Neural cell (in vitro differentiated cells): ENCODE data around the gene SOBP. TPM values are rescaled to one million over a fixed set of nuclear protein-coding genes. Genes with fewer than 3 reads are reported as not detected.

ENCODE experiments used
- H2AFZ ChIP-seq: fragments of 200-600, 300-800 bp; sonication (generic), shearing (Covaris generic); 2 replicates; pipeline ENCODE4 v1.6.0; 2014; ENCODE audit warnings: low read depth, mild to moderate bottlenecking, antibody characterized with exemption, low read length, moderate library complexity
- H3F3A ChIP-seq: fragments of 200-600 bp; shearing (Covaris generic); 2 replicates; pipeline ENCODE4 v1.6.1; 2016; ENCODE audit warnings: mild to moderate bottlenecking, moderate library complexity, mixed read lengths, antibody characterized with exemption, low read length; ENCODE audit not compliant: insufficient read depth, poor library complexity, severe bottlenecking
- H3K27ac ChIP-seq: fragments of 200-600, 300-800 bp; sonication (generic), shearing (Covaris generic); 2 replicates; pipeline ENCODE4 v1.5.1; 2014; ENCODE audit warnings: mild to moderate bottlenecking, low read length, moderate library complexity
- H3K27me3 ChIP-seq: fragments of 300-800, 200-600 bp; sonication (generic), shearing (Covaris generic); 2 replicates; pipeline ENCODE4 v1.6.0; 2014; ENCODE audit warnings: mild to moderate bottlenecking, low read depth, low read length, moderate library complexity; ENCODE audit not compliant: insufficient read depth
- H3K36me3 ChIP-seq: fragments of 300-800, 200-600 bp; sonication (generic), shearing (Covaris generic); 2 replicates; pipeline ENCODE4 v1.5.1; 2014; ENCODE audit warnings: mild to moderate bottlenecking, antibody characterized with exemption, low read length, moderate library complexity; ENCODE audit not compliant: insufficient read depth
- H3K4me2 ChIP-seq: fragments of 300-800, 200-600 bp; sonication (generic), shearing (Covaris generic); 2 replicates; pipeline ENCODE4 v1.6.0; 2014; ENCODE audit warnings: mild to moderate bottlenecking, low read length
- H3K4me3 ChIP-seq: fragments of 300-800, 200-600 bp; sonication (generic), shearing (Covaris generic); 2 replicates; pipeline ENCODE4 v1.5.1; 2014; ENCODE audit warnings: mild to moderate bottlenecking, low read length, moderate library complexity
- H3K79me2 ChIP-seq: fragments of 200-600 bp; shearing (Covaris generic); replicated peaks from 2 replicates; pipeline ENCODE4 v1.6.0; 2014; ENCODE audit warnings: mild to moderate bottlenecking, low read length, moderate library complexity; ENCODE audit not compliant: insufficient read depth
- H3K9ac ChIP-seq: fragments of 300-800, 200-600 bp; sonication (generic), shearing (Covaris generic); 2 replicates; pipeline ENCODE4 v1.6.1; 2016; ENCODE audit warnings: mild to moderate bottlenecking, low read length, mixed read lengths
- H3K9me2 ChIP-seq: fragments of 200-600 bp; shearing (Covaris generic); 2 replicates; pipeline ENCODE4 v1.6.1; 2016; ENCODE audit warnings: mild to moderate bottlenecking, low read length, mixed read lengths; ENCODE audit not compliant: insufficient read depth
- H3K9me3 ChIP-seq: fragments of 200-600, 300-800 bp; sonication (generic), shearing (Covaris generic); 2 replicates; pipeline ENCODE4 v1.6.1; 2016; ENCODE audit warnings: mild to moderate bottlenecking, mixed run types, low read length, moderate library complexity, mixed read lengths
- H4K20me1 ChIP-seq: fragments of 200-600 bp; shearing (Covaris generic); 2 replicates; pipeline ENCODE4 v1.6.1; 2016; ENCODE audit warnings: mild to moderate bottlenecking, mixed run types; ENCODE audit not compliant: insufficient read depth
- EP300 ChIP-seq: fragments of 450-650 bp; conservative IDR thresholded peaks from 2 replicates; pipeline ENCODE4 v1.6.1; 2014; ENCODE audit warnings: antibody characterized with exemption, mild to moderate bottlenecking, moderate library complexity; ENCODE audit not compliant: poor library complexity, severe bottlenecking
- EZH2 ChIP-seq: fragments of 200-600, 300-800 bp; shearing (Covaris generic), sonication (generic); IDR thresholded peaks from 2 replicates; pipeline ENCODE4 v1.6.1; 2014; ENCODE audit warnings: antibody characterized with exemption, low read length, borderline replicate concordance, mild to moderate bottlenecking; ENCODE audit not compliant: insufficient read depth, poor library complexity, severe bottlenecking
- MXI1 ChIP-seq: fragments of 450-650 bp; conservative IDR thresholded peaks from 2 replicates; pipeline ENCODE4 v1.6.1; 2014; ENCODE audit warnings: antibody characterized with exemption, mild to moderate bottlenecking; ENCODE audit not compliant: poor library complexity, severe bottlenecking
- POLR2AphosphoS5 ChIP-seq: IDR thresholded peaks from 2 replicates; pipeline ENCODE4 v1.6.1; 2012
- RAD21 ChIP-seq: fragments of 450-650 bp; conservative IDR thresholded peaks from 2 replicates; pipeline ENCODE4 v1.6.1; 2014; ENCODE audit warnings: antibody characterized with exemption, mild to moderate bottlenecking, moderate library complexity
- SMC3 ChIP-seq: fragments of 450-650 bp; conservative IDR thresholded peaks from 2 replicates; pipeline ENCODE4 v1.6.1; 2014; ENCODE audit warnings: antibody characterized with exemption, mild to moderate bottlenecking, moderate library complexity; ENCODE audit not compliant: poor library complexity
- TAF1 ChIP-seq: IDR thresholded peaks from 2 replicates; pipeline ENCODE4 v1.6.1; 2012; ENCODE audit warnings: low read depth
- polyA plus RNA-seq: library from polyadenylated mRNA; depleted of rRNA; stranded (reverse); fragments of >200 nt; gene quantifications from 2 replicates; pipeline ENCODE4 v1.2.3, GENCODE V29; 2014
- TF ChIP-seq, protein P1 (sequence below): fragments of 450-650 bp; IDR thresholded peaks from 2 replicates; pipeline ENCODE4 v1.5.1; 2014; ENCODE audit warnings: antibody characterized with exemption, mild to moderate bottlenecking, moderate library complexity; ENCODE audit not compliant: poor library complexity, severe bottlenecking
- TF ChIP-seq, protein P2 (sequence below): IDR thresholded peaks from 2 replicates; pipeline ENCODE4 v1.6.1; 2012; ENCODE audit warnings: borderline replicate concordance

The SOBP gene
- polyA plus RNA-seq, 1 donor from 2014 or later: 16.4 TPM

DNA sequence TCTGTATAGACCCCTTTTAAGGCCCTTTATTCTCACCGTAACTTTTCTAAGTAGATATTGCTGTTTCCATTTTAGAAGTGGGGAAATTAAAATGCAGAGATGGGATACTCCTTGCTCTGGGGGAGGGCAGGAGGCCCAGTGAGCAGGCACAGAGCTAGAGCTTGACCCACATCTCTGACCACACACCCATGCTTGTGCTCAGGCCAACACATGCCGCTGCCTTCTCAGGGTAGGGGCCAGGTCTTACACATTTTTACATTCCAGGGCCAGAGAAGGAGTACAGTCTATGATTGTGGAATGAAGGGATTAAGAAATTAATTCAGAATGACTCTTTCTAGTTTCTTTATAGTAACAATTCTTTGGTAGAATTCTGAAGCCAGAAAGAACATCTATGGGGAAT lies 104.8 kb downstream of the SOBP start:
- no peak overlapping the region for H3K4me2 ChIP-seq
- H3K4me3 ChIP-seq: no peak overlapping the region
- no peak overlapping the region for H2AFZ ChIP-seq
- H3K27me3 ChIP-seq: no peaks in the 10 kb centered on the region
- H4K20me1 ChIP-seq: no peaks in the 10 kb centered on the region
- no peaks in the 10 kb centered on the region for H3K9me2 ChIP-seq
- no peaks in the 10 kb centered on the region for H3K9me3 ChIP-seq
- H3K9ac ChIP-seq: no peak overlapping the region
- no peak overlapping the region for H3K27ac ChIP-seq
- H3K36me3 ChIP-seq: no peaks in the 10 kb centered on the region
- no peaks in the 10 kb centered on the region for H3F3A ChIP-seq
- TF ChIP-seq SMC3: no peak
- no peak for TF ChIP-seq POLR2AphosphoS5
- no peak for TF ChIP-seq MXI1
- TF ChIP-seq EP300: no peak
- TF ChIP-seq EZH2: no peak
- no peak for TF ChIP-seq RAD21
- no peak for TF ChIP-seq TAF1
- TF ChIP-seq, protein P1, sequence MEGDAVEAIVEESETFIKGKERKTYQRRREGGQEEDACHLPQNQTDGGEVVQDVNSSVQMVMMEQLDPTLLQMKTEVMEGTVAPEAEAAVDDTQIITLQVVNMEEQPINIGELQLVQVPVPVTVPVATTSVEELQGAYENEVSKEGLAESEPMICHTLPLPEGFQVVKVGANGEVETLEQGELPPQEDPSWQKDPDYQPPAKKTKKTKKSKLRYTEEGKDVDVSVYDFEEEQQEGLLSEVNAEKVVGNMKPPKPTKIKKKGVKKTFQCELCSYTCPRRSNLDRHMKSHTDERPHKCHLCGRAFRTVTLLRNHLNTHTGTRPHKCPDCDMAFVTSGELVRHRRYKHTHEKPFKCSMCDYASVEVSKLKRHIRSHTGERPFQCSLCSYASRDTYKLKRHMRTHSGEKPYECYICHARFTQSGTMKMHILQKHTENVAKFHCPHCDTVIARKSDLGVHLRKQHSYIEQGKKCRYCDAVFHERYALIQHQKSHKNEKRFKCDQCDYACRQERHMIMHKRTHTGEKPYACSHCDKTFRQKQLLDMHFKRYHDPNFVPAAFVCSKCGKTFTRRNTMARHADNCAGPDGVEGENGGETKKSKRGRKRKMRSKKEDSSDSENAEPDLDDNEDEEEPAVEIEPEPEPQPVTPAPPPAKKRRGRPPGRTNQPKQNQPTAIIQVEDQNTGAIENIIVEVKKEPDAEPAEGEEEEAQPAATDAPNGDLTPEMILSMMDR: no peak
- TF ChIP-seq, protein P2, sequence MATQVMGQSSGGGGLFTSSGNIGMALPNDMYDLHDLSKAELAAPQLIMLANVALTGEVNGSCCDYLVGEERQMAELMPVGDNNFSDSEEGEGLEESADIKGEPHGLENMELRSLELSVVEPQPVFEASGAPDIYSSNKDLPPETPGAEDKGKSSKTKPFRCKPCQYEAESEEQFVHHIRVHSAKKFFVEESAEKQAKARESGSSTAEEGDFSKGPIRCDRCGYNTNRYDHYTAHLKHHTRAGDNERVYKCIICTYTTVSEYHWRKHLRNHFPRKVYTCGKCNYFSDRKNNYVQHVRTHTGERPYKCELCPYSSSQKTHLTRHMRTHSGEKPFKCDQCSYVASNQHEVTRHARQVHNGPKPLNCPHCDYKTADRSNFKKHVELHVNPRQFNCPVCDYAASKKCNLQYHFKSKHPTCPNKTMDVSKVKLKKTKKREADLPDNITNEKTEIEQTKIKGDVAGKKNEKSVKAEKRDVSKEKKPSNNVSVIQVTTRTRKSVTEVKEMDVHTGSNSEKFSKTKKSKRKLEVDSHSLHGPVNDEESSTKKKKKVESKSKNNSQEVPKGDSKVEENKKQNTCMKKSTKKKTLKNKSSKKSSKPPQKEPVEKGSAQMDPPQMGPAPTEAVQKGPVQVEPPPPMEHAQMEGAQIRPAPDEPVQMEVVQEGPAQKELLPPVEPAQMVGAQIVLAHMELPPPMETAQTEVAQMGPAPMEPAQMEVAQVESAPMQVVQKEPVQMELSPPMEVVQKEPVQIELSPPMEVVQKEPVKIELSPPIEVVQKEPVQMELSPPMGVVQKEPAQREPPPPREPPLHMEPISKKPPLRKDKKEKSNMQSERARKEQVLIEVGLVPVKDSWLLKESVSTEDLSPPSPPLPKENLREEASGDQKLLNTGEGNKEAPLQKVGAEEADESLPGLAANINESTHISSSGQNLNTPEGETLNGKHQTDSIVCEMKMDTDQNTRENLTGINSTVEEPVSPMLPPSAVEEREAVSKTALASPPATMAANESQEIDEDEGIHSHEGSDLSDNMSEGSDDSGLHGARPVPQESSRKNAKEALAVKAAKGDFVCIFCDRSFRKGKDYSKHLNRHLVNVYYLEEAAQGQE: no peak
- no peaks in the 10 kb centered on the region for H3K79me2 ChIP-seq

DNA sequence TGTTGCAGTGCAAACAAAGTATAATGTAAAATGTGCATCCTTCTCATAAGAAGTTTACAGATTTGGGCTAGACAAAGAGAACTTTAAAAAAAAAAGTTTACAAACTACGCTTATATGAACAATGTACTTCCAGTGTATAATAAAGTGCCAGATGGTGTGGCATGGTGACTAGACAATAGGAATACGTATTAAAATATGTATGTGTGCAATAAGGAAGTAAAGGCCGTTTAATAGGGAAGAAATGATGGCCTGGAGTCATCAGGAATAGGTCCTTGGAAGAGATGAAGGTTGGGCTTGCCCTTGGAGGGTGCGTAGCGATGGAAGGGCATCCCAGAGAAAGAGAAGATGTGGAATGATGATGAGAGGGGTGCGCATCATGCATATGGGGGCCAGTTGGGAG lies 108.2 kb downstream of the SOBP start:
- no peak overlapping the region for H3K4me3 ChIP-seq
- H3K27ac ChIP-seq: no peak overlapping the region
- no peak for TF ChIP-seq TAF1
- no peaks in the 10 kb centered on the region for H3K27me3 ChIP-seq
- no peaks in the 10 kb centered on the region for H3K79me2 ChIP-seq
- no peak overlapping the region for H3K4me2 ChIP-seq
- no peaks in the 10 kb centered on the region for H3K9me3 ChIP-seq
- no peaks in the 10 kb centered on the region for H4K20me1 ChIP-seq
- H2AFZ ChIP-seq: no peak overlapping the region
- H3K36me3 ChIP-seq: no peaks in the 10 kb centered on the region
- no peaks in the 10 kb centered on the region for H3K9me2 ChIP-seq
- no peaks in the 10 kb centered on the region for H3F3A ChIP-seq
- no peak overlapping the region for H3K9ac ChIP-seq

DNA sequence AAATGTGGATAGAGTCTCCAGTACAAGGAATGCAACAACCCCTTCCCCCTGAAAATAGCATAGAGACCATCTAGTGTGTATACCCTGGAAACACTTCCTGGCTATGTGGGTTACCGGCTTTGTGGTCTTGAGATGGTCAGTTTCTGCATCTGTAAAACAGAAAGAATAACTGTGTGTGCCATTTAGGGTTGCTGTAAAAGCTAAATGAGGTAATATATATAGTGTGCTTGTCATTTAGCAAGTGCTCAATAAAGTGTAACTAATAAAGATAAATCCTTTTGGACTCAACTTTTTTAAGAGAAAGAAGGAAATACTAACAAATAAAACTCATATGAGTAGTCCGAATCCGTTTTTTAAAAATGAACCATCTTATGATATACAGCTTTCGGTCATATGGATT lies 109.1 kb downstream of the SOBP start:
- H3K79me2 ChIP-seq: no peaks in the 10 kb centered on the region
- no peak overlapping the region for H3K4me3 ChIP-seq
- H3K9me2 ChIP-seq: no peaks in the 10 kb centered on the region
- H3K36me3 ChIP-seq: no peaks in the 10 kb centered on the region
- no peaks in the 10 kb centered on the region for H3K27me3 ChIP-seq
- no peak overlapping the region for H3K27ac ChIP-seq
- TF ChIP-seq EP300: no peak
- TF ChIP-seq EZH2: no peak
- no peak for TF ChIP-seq SMC3
- TF ChIP-seq RAD21: no peak
- TF ChIP-seq, protein P1: no peak
- TF ChIP-seq POLR2AphosphoS5: no peak
- no peak for TF ChIP-seq MXI1
- no peak for TF ChIP-seq TAF1
- TF ChIP-seq, protein P2: no peak
- H4K20me1 ChIP-seq: no peaks in the 10 kb centered on the region
- no peaks in the 10 kb centered on the region for H3K9me3 ChIP-seq
- H2AFZ ChIP-seq: no peak overlapping the region
- no peak overlapping the region for H3K9ac ChIP-seq
- H3K4me2 ChIP-seq: no peak overlapping the region
- H3F3A ChIP-seq: no peaks in the 10 kb centered on the region
